ENCODE results near the gene MRPL19.
"Not testable (repeated sequence)": the region's sequence is repeated elsewhere in the genome, so short reads cannot be mapped to it uniquely, and the experiment has no call there.

Gene MRPL19

GRCh38 chr2:75616933-75617332, 29.6 kb upstream of the MRPL19 start:
- no peak for DNase-seq

- DNase-seq = no peak
Observed at GRCh38 chr2:75619956-75620740, 26.4 kb upstream of the MRPL19 start.

- no peak for DNase-seq
Observed at GRCh38 chr2:75621228-75621627, 25.4 kb upstream of the MRPL19 start.

GRCh38 chr2:75622500-75622899, 24.1 kb upstream of the MRPL19 start:
- DNase-seq = no peak

- DNase-seq = no peak
Observed at GRCh38 chr2:75622929-75623328, 23.7 kb upstream of the MRPL19 start.

- peak; percentile 46 to 76 for DNase-seq
Observed at GRCh38 chr2:75627902-75628504, 18.6 kb upstream of the MRPL19 start.

GRCh38 chr2:75632091-75632701, 14.4 kb upstream of the MRPL19 start:
- DNase-seq = no peak

- DNase-seq = no peak
Observed at GRCh38 chr2:75632813-75633212, 13.8 kb upstream of the MRPL19 start.

- DNase-seq = no peak
Observed at GRCh38 chr2:75633620-75634019, 13.0 kb upstream of the MRPL19 start.

- DNase-seq = no peak
Observed at GRCh38 chr2:75634945-75635344, 11.6 kb upstream of the MRPL19 start.

- no peak for DNase-seq
Observed at GRCh38 chr2:75637568-75637967, 9.0 kb upstream of the MRPL19 start.

- DNase-seq = peak; percentile 27 to 35
Observed at GRCh38 chr2:75640621-75641121, 5.9 kb upstream of the MRPL19 start.

GRCh38 chr2:75641587-75641986, 5.0 kb upstream of the MRPL19 start:
- DNase-seq = no peak

GRCh38 chr2:75643980-75644379, 2.6 kb upstream of the MRPL19 start:
- no peak for DNase-seq

GRCh38 chr2:75645643-75646042, 940 bp upstream of the MRPL19 start:
- DNase-seq = no peak

- no peak for DNase-seq
Observed at GRCh38 chr2:75646090-75646582, 447 bp upstream of the MRPL19 start.

GRCh38 chr2:75647771-75648170, 1.2 kb downstream of the MRPL19 start:
- no peak for DNase-seq

- no peak for DNase-seq
Observed at GRCh38 chr2:75654012-75654411, 7.4 kb downstream of the MRPL19 start.

- DNase-seq = no peak
Observed at GRCh38 chr2:75655861-75656260, 9.3 kb downstream of the MRPL19 start.

GRCh38 chr2:75656563-75656962, 10.0 kb downstream of the MRPL19 start:
- DNase-seq = no peak

GRCh38 chr2:75657798-75658197, 11.2 kb downstream of the MRPL19 start:
- DNase-seq = no peak

GRCh38 chr2:75666911-75667310, 20.3 kb downstream of the MRPL19 start:
- DNase-seq = no peak

GRCh38 chr2:75667884-75668283, 21.3 kb downstream of the MRPL19 start:
- no peak for DNase-seq

GRCh38 chr2:75675423-75675822, 28.8 kb downstream of the MRPL19 start:
- DNase-seq = not testable (repeated sequence)

Measured in SHP77 (cell line).